ENCODE measurements around the gene DAZAP1.
"Not testable (repeated sequence)": the region's sequence is repeated elsewhere in the genome, so short reads cannot be mapped to it uniquely, and the experiment has no call there.

Gene DAZAP1

GRCh38 chr19:1434577-1435060 is 27.2 kb downstream of the DAZAP1 start:
- Histone ChIP-seq H3K4me1 (peaks cover 3% of the 10 kb centered on the region), H3K9me3 (no peaks in the 10 kb centered on the region), H3K27me3 (no peaks in the 10 kb centered on the region), H3K4me3 (ENCODE audit: low read depth, low read length) (no peak overlapping the region), H3K36me3 (peaks cover 65% of the 10 kb centered on the region)
- DNase-seq, result no peak
- TF ChIP-seq, protein P1, sequence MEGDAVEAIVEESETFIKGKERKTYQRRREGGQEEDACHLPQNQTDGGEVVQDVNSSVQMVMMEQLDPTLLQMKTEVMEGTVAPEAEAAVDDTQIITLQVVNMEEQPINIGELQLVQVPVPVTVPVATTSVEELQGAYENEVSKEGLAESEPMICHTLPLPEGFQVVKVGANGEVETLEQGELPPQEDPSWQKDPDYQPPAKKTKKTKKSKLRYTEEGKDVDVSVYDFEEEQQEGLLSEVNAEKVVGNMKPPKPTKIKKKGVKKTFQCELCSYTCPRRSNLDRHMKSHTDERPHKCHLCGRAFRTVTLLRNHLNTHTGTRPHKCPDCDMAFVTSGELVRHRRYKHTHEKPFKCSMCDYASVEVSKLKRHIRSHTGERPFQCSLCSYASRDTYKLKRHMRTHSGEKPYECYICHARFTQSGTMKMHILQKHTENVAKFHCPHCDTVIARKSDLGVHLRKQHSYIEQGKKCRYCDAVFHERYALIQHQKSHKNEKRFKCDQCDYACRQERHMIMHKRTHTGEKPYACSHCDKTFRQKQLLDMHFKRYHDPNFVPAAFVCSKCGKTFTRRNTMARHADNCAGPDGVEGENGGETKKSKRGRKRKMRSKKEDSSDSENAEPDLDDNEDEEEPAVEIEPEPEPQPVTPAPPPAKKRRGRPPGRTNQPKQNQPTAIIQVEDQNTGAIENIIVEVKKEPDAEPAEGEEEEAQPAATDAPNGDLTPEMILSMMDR (IDR thresholded peaks at IDR 0.05; ENCODE audit: low read depth, low read length), result no peak

DNA sequence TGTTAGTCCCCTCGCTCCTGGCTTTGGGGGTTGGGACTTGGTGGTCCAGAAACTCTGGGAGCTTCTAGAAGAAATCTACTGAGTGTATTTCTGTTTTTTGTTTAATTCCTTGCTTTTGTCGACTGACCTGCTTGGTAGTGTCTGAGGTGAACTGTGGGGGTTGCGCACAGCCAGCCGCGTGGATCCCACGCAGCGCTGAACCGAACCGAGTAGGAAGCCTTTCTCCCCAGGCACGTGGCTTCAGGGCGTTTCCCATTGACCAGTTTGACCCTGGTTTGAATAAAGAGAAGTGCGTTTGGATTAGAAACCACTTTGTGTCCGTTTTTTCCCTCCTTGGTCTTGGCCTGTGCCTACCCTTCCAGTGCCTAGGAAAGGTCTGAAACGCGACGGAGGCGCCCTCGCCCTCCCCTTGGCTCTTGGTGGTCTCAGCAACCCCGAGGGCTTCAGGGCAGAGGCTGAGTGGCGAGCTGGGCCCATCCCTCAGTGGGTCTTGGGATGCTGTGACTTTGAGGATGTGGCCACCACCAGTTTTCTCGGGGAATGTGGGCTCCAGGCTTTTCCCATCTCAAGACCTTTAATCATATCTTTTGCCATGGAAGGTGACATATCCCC is 28.1 kb downstream of the DAZAP1 start:
- H3K4me1 ChIP-seq, result peaks cover 3% of the 10 kb centered on the region
- no peak overlapping the region for H3K4me3 ChIP-seq (ENCODE audit: low read depth, low read length)
- no peak for DNase-seq
- no peaks in the 10 kb centered on the region for H3K27me3 ChIP-seq
- TF ChIP-seq, protein P1 (IDR thresholded peaks at IDR 0.05; ENCODE audit: low read depth, low read length), result no peak
- peaks cover 65% of the 10 kb centered on the region for H3K36me3 ChIP-seq
- no peaks in the 10 kb centered on the region for H3K9me3 ChIP-seq

- H3K36me3 ChIP-seq, result peaks cover 64% of the 10 kb centered on the region
- H3K4me1 ChIP-seq, result peaks cover 3% of the 10 kb centered on the region
- no peak overlapping the region for H3K4me3 ChIP-seq (ENCODE audit: low read depth, low read length)
- TF ChIP-seq, protein P1 (IDR thresholded peaks at IDR 0.05; ENCODE audit: low read depth, low read length), result no peak
- no peak for DNase-seq
- no peaks in the 10 kb centered on the region for H3K9me3 ChIP-seq
- H3K27me3 ChIP-seq, result no peaks in the 10 kb centered on the region
Observed at GRCh38 chr19:1437609-1438008, 30.2 kb downstream of the DAZAP1 start.

DNA sequence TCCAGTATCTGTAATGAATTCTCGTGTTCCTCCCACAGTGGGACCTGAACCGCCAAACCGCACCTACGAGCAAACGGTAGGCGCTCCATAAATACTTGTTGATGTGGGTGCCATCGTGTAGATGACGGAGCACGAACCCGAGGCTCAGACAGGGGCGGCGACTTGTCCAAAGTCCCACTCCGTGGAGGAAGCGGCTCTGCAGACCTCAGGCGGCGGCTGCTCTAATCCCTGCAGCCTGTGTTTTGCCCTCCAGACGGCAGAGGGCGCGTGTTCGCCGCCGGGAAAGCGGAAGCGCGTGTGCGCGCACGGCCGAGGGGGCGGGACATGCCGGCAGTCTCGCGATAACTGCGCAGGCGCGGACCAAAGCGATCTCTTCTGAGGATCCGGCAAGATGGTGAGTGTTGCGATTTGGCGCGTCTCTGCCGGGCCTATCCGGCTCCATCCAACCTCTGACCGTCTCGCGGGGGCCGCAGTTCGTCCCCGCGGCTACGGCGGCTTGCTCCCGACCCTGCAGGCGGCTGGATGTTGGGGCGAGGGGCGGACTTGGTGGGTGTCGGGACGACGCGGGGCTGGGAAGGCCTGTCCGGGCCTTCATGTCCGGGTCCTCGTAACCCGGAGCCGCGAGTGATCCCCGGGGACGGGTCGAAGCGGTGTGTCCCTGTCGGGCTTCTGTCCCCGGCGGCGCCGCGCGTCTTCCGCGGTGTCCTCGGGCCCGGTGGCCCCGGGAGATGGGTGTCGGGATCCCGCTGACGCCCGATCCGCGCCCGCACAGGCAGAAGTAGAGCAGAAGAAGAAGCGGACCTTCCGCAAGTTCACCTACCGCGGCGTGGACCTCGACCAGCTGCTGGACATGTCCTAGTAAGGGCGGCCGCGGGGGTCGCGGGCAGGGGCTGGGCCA is 30.9 kb downstream of the DAZAP1 start, which contains the start of gene RPS15:
Gene RPS15 (plus strand): TSS at position 362 of the 898 bp plus-strand sequence. CDS start 30 bp downstream, at position 392.
- Histone ChIP-seq H3K9me3 (no peaks in the 10 kb centered on the region), H3K36me3 (peaks cover 59% of the 10 kb centered on the region), H3K4me3 (ENCODE audit: low read depth, low read length) (peak within 1 kb of the TSS; percentile 72), H3K4me1 (peaks cover 3% of the 10 kb centered on the region), H3K27me3 (no peaks in the 10 kb centered on the region)
- TF ChIP-seq, protein P1 (IDR thresholded peaks at IDR 0.05; ENCODE audit: low read depth, low read length), result peak; percentile 84
- DNase-seq, result peak; percentile 95

- Histone ChIP-seq H3K36me3 (peaks cover 52% of the 10 kb centered on the region), H3K9me3 (no peaks in the 10 kb centered on the region), H3K4me1 (peaks cover 3% of the 10 kb centered on the region), H3K27me3 (no peaks in the 10 kb centered on the region), H3K4me3 (ENCODE audit: low read depth, low read length) (peak overlapping the region; percentile 72)
- TF ChIP-seq, protein P1 (IDR thresholded peaks at IDR 0.05; ENCODE audit: low read depth, low read length), result no peak
- no peak for DNase-seq
Observed at GRCh38 chr19:1438933-1439354, 31.6 kb downstream of the DAZAP1 start.

GRCh38 chr19:1439525-1440417 is 32.4 kb downstream of the DAZAP1 start:
- H3K9me3 ChIP-seq, H3K27me3 ChIP-seq, H3K4me1 ChIP-seq, DNase-seq: not testable (repeated sequence)
- Histone ChIP-seq H3K4me3 (ENCODE audit: low read depth, low read length) (peak overlapping the region; percentile 72), H3K36me3 (peaks cover 45% of the 10 kb centered on the region)

All from BE2C (cell line).